ENCODE measurements around the gene TMCC1.
"Not testable (repeated sequence)": the region's sequence is repeated elsewhere in the genome, so short reads cannot be mapped to it uniquely, and the experiment has no call there.

The TMCC1 gene

GRCh38 chr3:129715854-129716253, 177.7 kb downstream of the TMCC1 start:
- no peak for DNase-seq

GRCh38 chr3:129708328-129708861, 185.1 kb downstream of the TMCC1 start:
- no peak for DNase-seq

GRCh38 chr3:129705274-129705673, 188.2 kb downstream of the TMCC1 start:
- no peak for DNase-seq

- DNase-seq, result no peak
Observed at GRCh38 chr3:129703913-129704312, 189.6 kb downstream of the TMCC1 start.

GRCh38 chr3:129702934-129703712, 190.4 kb downstream of the TMCC1 start:
- peak; percentile 1 for DNase-seq

- DNase-seq, result peak; percentile 55
Observed at GRCh38 chr3:129701161-129701560, 192.3 kb downstream of the TMCC1 start.

GRCh38 chr3:129699612-129700011, 193.9 kb downstream of the TMCC1 start:
- no peak for DNase-seq

- no peak for DNase-seq
Observed at GRCh38 chr3:129699199-129699598, 194.3 kb downstream of the TMCC1 start.

GRCh38 chr3:129697229-129697969, 196.1 kb downstream of the TMCC1 start:
- no peak for DNase-seq

- DNase-seq, result not testable (repeated sequence)
Observed at GRCh38 chr3:129696430-129696829, 197.1 kb downstream of the TMCC1 start.

GRCh38 chr3:129695230-129695629, 198.3 kb downstream of the TMCC1 start:
- no peak for DNase-seq

GRCh38 chr3:129694228-129694627, 199.3 kb downstream of the TMCC1 start:
- no peak for DNase-seq

GRCh38 chr3:129692743-129693142, 200.8 kb downstream of the TMCC1 start:
- no peak for DNase-seq

- no peak for DNase-seq
Observed at GRCh38 chr3:129690963-129691362, 202.5 kb downstream of the TMCC1 start.

GRCh38 chr3:129690406-129690805, 203.1 kb downstream of the TMCC1 start:
- peak; percentile 81 for DNase-seq

GRCh38 chr3:129689036-129689435, 204.5 kb downstream of the TMCC1 start:
- no peak for DNase-seq

- peak; percentile 86 for DNase-seq
Observed at GRCh38 chr3:129688271-129688895, 205.1 kb downstream of the TMCC1 start.

GRCh38 chr3:129687586-129688125, 205.9 kb downstream of the TMCC1 start:
- DNase-seq, result peak; percentile 21

GRCh38 chr3:129686941-129687340, 206.6 kb downstream of the TMCC1 start:
- DNase-seq, result peak; percentile 72

GRCh38 chr3:129684270-129684669, 209.2 kb downstream of the TMCC1 start:
- peak; percentile 80 for DNase-seq

- DNase-seq, result no peak
Observed at GRCh38 chr3:129683201-129683600, 210.3 kb downstream of the TMCC1 start.

GRCh38 chr3:129676985-129677384, 216.5 kb downstream of the TMCC1 start:
- DNase-seq, result no peak

- DNase-seq, result not testable (repeated sequence)
Observed at GRCh38 chr3:129674798-129675123, 218.8 kb downstream of the TMCC1 start.
